Tibial nerve (tissue), 4 donors: ENCODE results near the gene CDH20. TPM values are rescaled to one million over a fixed set of nuclear protein-coding genes. Genes with fewer than 3 reads are reported as not detected.

Source experiments
- DNase-seq, 2 donors: peaks; one replicate each; pipeline ENCODE4 v3.0.0-alpha.2; 2019; ENCODE audit warnings: low spot score in 2 of 2
- H3K27ac ChIP-seq, 4 donors: fragments of 200-600 bp; sonication (generic) in 3 of 4; one replicate each; pipeline ENCODE4 v1.5.1; 2017 to 2019; ENCODE audit warnings: mild to moderate bottlenecking in 1 of 4
- H3K27me3 ChIP-seq, 2 donors: fragments of 200-600 bp; sonication (generic) in 1 of 2; one replicate each; pipeline versions ENCODE4 v1.5.1 to v1.6.0; 2017 to 2019
- H3K36me3 ChIP-seq, 3 donors: fragments of 200-600 bp; sonication (generic); one replicate each; pipeline ENCODE4 v1.5.1; 2018 to 2019
- H3K4me1 ChIP-seq, 4 donors: fragments of 200-600 bp; sonication (generic) in 3 of 4; one replicate each; pipeline ENCODE4 v1.5.1; 2017 to 2019
- H3K4me3 ChIP-seq, 4 donors: fragments of 200-600 bp; sonication (generic) in 3 of 4; one replicate each; pipeline ENCODE4 v1.5.1; 2017 to 2019; ENCODE audit warnings: mild to moderate bottlenecking in 1 of 4, moderate library complexity in 1 of 4
- H3K9me3 ChIP-seq, 4 donors: fragments of 200-600 bp; sonication (generic) in 3 of 4; one replicate each; pipeline ENCODE4 v1.5.1; 2017 to 2019
- CTCF ChIP-seq, 5 experiments: fragments of 200-600 bp in 3 of 5; fragments of 450-650 bp in 2 of 5; sonication (generic) in 3 of 5; IDR thresholded peaks; one replicate each; pipeline ENCODE4 v1.5.1; 2016 to 2019; ENCODE audit warnings: antibody characterized with exemption in 5 of 5, mild to moderate bottlenecking in 3 of 5, moderate library complexity in 2 of 5
- EP300 ChIP-seq, 2 donors: sonication (generic); formaldehyde crosslinking; IDR thresholded peaks; one replicate each; pipeline ENCODE4 v1.6.1; 2017; ENCODE audit warnings: antibody characterized with exemption in 2 of 2, mild to moderate bottlenecking in 1 of 2
- POLR2A ChIP-seq, 2 donors: fragments of 450-650 bp; IDR thresholded peaks; one replicate each; pipeline ENCODE4 v1.6.1; 2017; ENCODE audit warnings: antibody characterized with exemption in 2 of 2, mild to moderate bottlenecking in 2 of 2, moderate library complexity in 2 of 2
- WGBS, 2 donors: methylation state at CpG; one replicate each; pipeline ENCODE4 v1.1.5; 2018; 5-methylcytosine and 5-hydroxymethylcytosine counted together
- total RNA-seq, 4 donors: library from RNA; depleted of rRNA; stranded (reverse); fragments of >200 nt; gene quantifications; one replicate each; pipeline ENCODE4 v1.1.0, GENCODE V29; 2016

The CDH20 gene
- total RNA-seq, 4 donors from 2014 or later = 0.39 to 1.0 (median 0.90) TPM; not detected in 1

GRCh38 chr18:61398961-61399705, 65.9 kb downstream of the CDH20 start:
- no peaks in the 10 kb centered on the region for H3K36me3 ChIP-seq
- TF ChIP-seq EP300 (IDR thresholded peaks at IDR 0.05) (no peak), POLR2A (IDR thresholded peaks at IDR 0.05) (no peak), CTCF (IDR thresholded peaks at IDR 0.05) (no peak)
- DNase-seq = no peak
- no peaks in the 10 kb centered on the region for H3K27me3 ChIP-seq
- H3K27ac ChIP-seq = no peak overlapping the region
- H3K4me3 ChIP-seq = no peak overlapping the region
- H3K9me3 ChIP-seq = no peaks in the 10 kb centered on the region
- WGBS, 2 donors = 49 to 59% methylated on average over 4 of the region's 4 CpGs
- H3K4me1 ChIP-seq = no peaks in the 10 kb centered on the region

DNA sequence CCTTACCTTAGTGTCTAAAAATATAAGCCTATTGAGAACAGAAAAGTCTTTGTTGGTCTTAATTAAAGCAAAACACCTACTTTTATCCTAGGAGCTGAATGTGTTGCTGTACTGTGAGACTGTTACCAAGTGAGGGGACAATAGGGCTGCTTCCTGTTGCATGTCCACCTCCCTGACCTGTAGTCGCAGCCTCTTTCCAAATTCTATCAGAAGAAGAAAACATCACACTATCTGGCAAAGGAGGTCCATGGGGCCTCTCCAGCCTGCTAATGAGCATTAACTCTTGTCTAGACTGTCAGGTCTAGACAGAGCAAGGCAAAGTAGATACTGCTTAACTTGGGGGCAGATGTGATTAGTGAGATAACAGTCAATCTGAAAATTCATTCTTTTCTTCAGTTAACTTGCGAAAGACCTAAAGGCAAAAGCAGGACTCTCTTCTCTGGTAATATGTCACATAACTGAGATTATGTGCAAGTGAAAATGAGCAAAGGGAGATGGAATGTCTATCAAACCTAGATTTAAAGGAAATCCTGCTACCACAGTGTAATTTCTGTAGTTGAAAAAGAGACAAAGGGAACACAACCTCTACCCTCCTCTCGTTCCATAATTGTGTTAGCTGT, 66.9 kb downstream of the CDH20 start:
- no peak for DNase-seq
- WGBS, 2 donors = 67 to 74% methylated on average over 3 of the region's 3 CpGs
- Histone ChIP-seq H3K36me3 (no peaks in the 10 kb centered on the region), H3K9me3 (no peaks in the 10 kb centered on the region), H3K4me3 (no peak overlapping the region), H3K27ac (no peak overlapping the region), H3K27me3 (no peaks in the 10 kb centered on the region), H3K4me1 (no peaks in the 10 kb centered on the region)
- no peak for TF ChIP-seq CTCF (IDR thresholded peaks at IDR 0.05)
- no peak for TF ChIP-seq EP300 (IDR thresholded peaks at IDR 0.05)
- TF ChIP-seq POLR2A (IDR thresholded peaks at IDR 0.05) = no peak

GRCh38 chr18:61400716-61401115, 67.5 kb downstream of the CDH20 start:
- H3K9me3 ChIP-seq = no peaks in the 10 kb centered on the region
- 33 to 37% methylated on average over 4 of the region's 4 CpGs for WGBS, 2 donors
- TF ChIP-seq EP300 (IDR thresholded peaks at IDR 0.05) (no peak), CTCF (IDR thresholded peaks at IDR 0.05) (no peak), POLR2A (IDR thresholded peaks at IDR 0.05) (no peak)
- no peaks in the 10 kb centered on the region for H3K27me3 ChIP-seq
- no peaks in the 10 kb centered on the region for H3K4me1 ChIP-seq
- no peak for DNase-seq
- H3K4me3 ChIP-seq = no peak overlapping the region
- no peaks in the 10 kb centered on the region for H3K36me3 ChIP-seq
- no peak overlapping the region for H3K27ac ChIP-seq

DNA sequence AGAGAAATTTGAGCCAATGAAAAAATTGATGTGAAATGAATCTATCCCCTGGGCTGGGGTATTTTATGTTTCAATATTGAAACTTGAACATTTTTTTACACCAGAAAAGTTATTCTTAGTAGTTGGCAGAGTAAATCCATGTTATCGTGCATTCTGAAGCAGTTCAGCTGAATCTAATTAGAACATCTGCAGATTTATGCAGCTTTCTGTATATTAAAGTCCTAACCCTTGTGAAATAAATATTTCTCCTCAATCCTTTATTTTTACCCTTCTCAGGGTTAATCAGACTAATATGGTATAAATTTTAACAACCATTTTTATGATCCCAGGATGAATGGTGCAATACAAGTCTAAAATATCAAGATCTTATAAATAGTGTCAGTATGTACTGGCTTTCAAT, 69.5 kb downstream of the CDH20 start:
- H3K36me3 ChIP-seq = no peaks in the 10 kb centered on the region
- 25 to 32% methylated on average over 1 of the region's 1 CpG for WGBS, 2 donors
- H3K4me1 ChIP-seq = no peaks in the 10 kb centered on the region
- no peak overlapping the region for H3K4me3 ChIP-seq
- H3K9me3 ChIP-seq = no peaks in the 10 kb centered on the region
- no peak for DNase-seq
- no peaks in the 10 kb centered on the region for H3K27me3 ChIP-seq
- TF ChIP-seq CTCF (IDR thresholded peaks at IDR 0.05) (no peak), POLR2A (IDR thresholded peaks at IDR 0.05) (no peak), EP300 (IDR thresholded peaks at IDR 0.05) (no peak)
- no peak overlapping the region for H3K27ac ChIP-seq

DNA sequence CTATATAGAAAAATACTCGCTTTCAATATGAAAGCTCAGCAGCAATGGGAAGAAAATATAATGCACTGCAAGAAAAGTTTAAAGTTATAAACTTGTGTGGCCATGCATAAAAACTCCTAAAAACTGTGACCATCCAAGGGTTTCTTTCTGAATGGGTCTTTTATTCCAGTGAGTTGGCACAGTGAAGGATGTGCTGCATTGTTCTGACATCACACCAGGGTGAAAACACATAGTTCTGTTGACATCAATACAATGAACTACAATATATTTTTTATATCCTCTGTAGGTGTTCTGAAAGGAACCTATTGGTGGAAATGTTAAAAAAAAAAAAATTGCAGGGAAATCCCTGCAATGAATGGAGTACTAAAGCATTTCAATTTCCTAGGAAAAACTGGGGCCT, 80.2 kb downstream of the CDH20 start:
- no peak overlapping the region for H3K4me3 ChIP-seq
- TF ChIP-seq CTCF (IDR thresholded peaks at IDR 0.05) (no peak), POLR2A (IDR thresholded peaks at IDR 0.05) (no peak)
- no peaks in the 10 kb centered on the region for H3K36me3 ChIP-seq
- no peaks in the 10 kb centered on the region for H3K4me1 ChIP-seq
- no peak for DNase-seq
- 60 to 74% methylated on average over 1 of the region's 1 CpG for WGBS, 2 donors
- H3K9me3 ChIP-seq = no peaks in the 10 kb centered on the region
- H3K27me3 ChIP-seq = no peaks in the 10 kb centered on the region
- no peak overlapping the region for H3K27ac ChIP-seq
